ENCODE results near the gene CNTNAP2.

DNA sequence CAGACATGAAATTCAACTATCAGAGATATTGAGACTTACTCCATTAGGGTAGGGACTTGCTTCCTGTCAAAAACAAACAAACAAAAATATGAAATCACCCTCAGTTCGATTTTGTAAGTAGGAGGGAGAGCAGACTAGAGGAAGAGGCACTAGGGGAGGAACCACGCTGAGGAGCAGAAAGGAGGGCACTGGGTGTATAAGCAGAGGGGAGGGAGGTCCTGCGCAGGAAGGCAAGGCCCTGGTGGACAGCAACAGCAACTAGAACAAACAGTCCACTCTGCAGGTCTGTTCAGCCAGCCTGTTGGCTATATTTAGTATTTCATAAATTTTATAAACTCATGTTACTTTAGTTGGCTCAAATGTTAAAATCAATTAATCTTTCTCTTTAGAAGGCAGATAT lies 1536.9 kb downstream of the CNTNAP2 start:
- no peak for TF ChIP-seq ZNF626 (tag by site-specific recombination; IDR thresholded peaks at IDR 0.05)
- TF ChIP-seq ZNF544 (tag by site-specific recombination; IDR thresholded peaks at IDR 0.05), result no peak
- TF ChIP-seq, protein P1, sequence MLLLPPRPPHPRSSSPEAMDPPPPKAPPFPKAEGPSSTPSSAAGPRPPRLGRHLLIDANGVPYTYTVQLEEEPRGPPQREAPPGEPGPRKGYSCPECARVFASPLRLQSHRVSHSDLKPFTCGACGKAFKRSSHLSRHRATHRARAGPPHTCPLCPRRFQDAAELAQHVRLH (tag by site-specific recombination; IDR thresholded peaks at IDR 0.05), result no peak
- TF ChIP-seq MZF1 (tag by site-specific recombination; IDR thresholded peaks at IDR 0.05; ENCODE audit: borderline replicate concordance), result no peak
- TF ChIP-seq ZNF624 (tag by site-specific recombination; IDR thresholded peaks at IDR 0.05), result no peak
- TF ChIP-seq ZBTB20 (tag by site-specific recombination; IDR thresholded peaks at IDR 0.05), result no peak
- TF ChIP-seq, protein P2, sequence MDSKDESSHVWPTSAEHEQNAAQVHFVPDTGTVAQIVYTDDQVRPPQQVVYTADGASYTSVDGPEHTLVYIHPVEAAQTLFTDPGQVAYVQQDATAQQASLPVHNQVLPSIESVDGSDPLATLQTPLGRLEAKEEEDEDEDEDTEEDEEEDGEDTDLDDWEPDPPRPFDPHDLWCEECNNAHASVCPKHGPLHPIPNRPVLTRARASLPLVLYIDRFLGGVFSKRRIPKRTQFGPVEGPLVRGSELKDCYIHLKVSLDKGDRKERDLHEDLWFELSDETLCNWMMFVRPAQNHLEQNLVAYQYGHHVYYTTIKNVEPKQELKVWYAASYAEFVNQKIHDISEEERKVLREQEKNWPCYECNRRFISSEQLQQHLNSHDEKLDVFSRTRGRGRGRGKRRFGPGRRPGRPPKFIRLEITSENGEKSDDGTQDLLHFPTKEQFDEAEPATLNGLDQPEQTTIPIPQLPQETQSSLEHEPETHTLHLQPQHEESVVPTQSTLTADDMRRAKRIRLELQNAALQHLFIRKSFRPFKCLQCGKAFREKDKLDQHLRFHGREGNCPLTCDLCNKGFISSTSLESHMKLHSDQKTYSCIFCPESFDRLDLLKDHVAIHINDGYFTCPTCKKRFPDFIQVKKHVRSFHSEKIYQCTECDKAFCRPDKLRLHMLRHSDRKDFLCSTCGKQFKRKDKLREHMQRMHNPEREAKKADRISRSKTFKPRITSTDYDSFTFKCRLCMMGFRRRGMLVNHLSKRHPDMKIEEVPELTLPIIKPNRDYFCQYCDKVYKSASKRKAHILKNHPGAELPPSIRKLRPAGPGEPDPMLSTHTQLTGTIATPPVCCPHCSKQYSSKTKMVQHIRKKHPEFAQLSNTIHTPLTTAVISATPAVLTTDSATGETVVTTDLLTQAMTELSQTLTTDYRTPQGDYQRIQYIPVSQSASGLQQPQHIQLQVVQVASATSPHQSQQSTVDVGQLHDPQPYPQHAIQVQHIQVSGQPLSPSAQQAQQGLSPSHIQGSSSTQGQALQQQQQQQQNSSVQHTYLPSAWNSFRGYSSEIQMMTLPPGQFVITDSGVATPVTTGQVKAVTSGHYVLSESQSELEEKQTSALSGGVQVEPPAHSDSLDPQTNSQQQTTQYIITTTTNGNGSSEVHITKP (tag by site-specific recombination; IDR thresholded peaks at IDR 0.05), result no peak
